A549 (cell line): ENCODE data around the gene PLPP2.

Experiments used
- BHLHE40 ChIP-seq: IDR thresholded peaks from 2 replicates; pipeline ENCODE4 v1.6.1; 2012; ENCODE audit warnings: low read depth, low read length, inconsistent platforms
- EP300 ChIP-seq, 2 experiments: fragments of >200 bp; sonication (Bioruptor Twin); formaldehyde crosslinking; IDR thresholded peaks; 2 replicates in 1 of 2; 3 replicates in 1 of 2; pipeline ENCODE4 v1.6.1; 2016 to 2017
- HOXA7 ChIP-seq: fragments of 250-450 bp; sonication (Bioruptor Pico); IDR thresholded peaks from 2 replicates; pipeline ENCODE4 v1.5.0; 2020; ENCODE audit warnings: mild to moderate bottlenecking, moderate library complexity
- KDM5A ChIP-seq: fragments of 200-600 bp; sonication (generic); IDR thresholded peaks from 2 replicates; pipeline ENCODE4 v1.6.1; 2016; ENCODE audit warnings: antibody characterized with exemption, mild to moderate bottlenecking
- MAZ ChIP-seq: fragments of 150-350 bp; IDR thresholded peaks from 2 replicates; pipeline ENCODE4 v1.6.1; 2014; ENCODE audit warnings: antibody characterized with exemption, low read depth, low read length, borderline replicate concordance
- POLR2A ChIP-seq: IDR thresholded peaks from 2 replicates; pipeline ENCODE4 v1.6.1; 2012; ENCODE audit warnings: mild to moderate bottlenecking, low read length
- POLR2AphosphoS2 ChIP-seq: conservative IDR thresholded peaks from 2 replicates; pipeline ENCODE4 v1.6.1; 2012; ENCODE audit warnings: low read length, improper control_type of control experiment, inconsistent platforms
- RAD21 ChIP-seq, 2 experiments: fragments of >200 bp in 1 of 2; sonication (Bioruptor Twin) in 1 of 2; formaldehyde crosslinking in 1 of 2; IDR thresholded peaks in 1 of 2; conservative IDR thresholded peaks in 1 of 2; 2 replicates in 1 of 2; 3 replicates in 1 of 2; pipeline ENCODE4 v1.6.1; 2012 to 2018; ENCODE audit warnings: inconsistent platforms in 1 of 2
- RFX5 ChIP-seq: fragments of 450-650 bp; IDR thresholded peaks from 2 replicates; pipeline ENCODE4 v1.7.1; 2014; ENCODE audit warnings: antibody characterized with exemption, mild to moderate bottlenecking, moderate library complexity
- SREBF2 ChIP-seq: fragments of 450-650 bp; IDR thresholded peaks from 2 replicates; pipeline ENCODE4 v1.6.1; 2014; ENCODE audit warnings: mild to moderate bottlenecking, moderate library complexity
- TF ChIP-seq, protein P1 (sequence below): fragments of 200-600 bp; sonication (generic); IDR thresholded peaks from 2 replicates; pipeline ENCODE4 v1.6.1; 2016; ENCODE audit warnings: antibody characterized with exemption, mild to moderate bottlenecking, moderate library complexity
- TF ChIP-seq, protein P2 (sequence below): fragments of >200 bp; sonication (Bioruptor Twin); formaldehyde crosslinking; IDR thresholded peaks from 3 replicates; pipeline ENCODE4 v1.5.1; 2016
- TF ChIP-seq, protein P3 (sequence below): IDR thresholded peaks from 2 replicates; pipeline ENCODE4 v1.6.1; 2012

DNA sequence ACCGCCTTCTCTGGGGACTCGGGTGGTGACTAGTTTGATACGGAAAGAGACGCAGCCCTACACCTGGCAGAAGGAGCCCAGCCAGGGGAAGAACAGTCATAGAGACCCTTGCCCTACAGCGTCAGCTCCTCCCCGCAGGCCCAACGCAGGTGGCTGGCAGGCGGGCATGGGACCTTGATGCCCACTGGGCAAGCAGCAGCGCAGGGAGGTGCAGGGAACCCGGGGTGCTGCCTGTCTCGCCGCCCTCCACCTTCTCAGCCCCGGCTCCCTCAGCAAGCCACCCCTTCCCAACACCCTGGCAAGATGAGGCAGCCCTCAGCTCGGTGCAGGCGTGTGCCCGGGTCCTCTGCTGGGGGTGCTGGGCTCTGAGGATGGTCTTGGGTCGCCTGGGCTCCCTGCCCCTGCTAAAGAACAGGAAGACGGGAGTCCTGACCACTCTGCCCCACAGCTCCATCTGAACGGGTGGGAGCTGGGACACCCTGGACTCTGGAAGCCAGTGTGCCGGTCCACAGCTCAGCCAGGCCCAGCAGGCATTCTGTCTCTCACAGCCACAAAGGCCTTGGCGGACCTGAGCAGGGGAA is 44.4 kb upstream of the PLPP2 start:
- TF ChIP-seq, protein P1, sequence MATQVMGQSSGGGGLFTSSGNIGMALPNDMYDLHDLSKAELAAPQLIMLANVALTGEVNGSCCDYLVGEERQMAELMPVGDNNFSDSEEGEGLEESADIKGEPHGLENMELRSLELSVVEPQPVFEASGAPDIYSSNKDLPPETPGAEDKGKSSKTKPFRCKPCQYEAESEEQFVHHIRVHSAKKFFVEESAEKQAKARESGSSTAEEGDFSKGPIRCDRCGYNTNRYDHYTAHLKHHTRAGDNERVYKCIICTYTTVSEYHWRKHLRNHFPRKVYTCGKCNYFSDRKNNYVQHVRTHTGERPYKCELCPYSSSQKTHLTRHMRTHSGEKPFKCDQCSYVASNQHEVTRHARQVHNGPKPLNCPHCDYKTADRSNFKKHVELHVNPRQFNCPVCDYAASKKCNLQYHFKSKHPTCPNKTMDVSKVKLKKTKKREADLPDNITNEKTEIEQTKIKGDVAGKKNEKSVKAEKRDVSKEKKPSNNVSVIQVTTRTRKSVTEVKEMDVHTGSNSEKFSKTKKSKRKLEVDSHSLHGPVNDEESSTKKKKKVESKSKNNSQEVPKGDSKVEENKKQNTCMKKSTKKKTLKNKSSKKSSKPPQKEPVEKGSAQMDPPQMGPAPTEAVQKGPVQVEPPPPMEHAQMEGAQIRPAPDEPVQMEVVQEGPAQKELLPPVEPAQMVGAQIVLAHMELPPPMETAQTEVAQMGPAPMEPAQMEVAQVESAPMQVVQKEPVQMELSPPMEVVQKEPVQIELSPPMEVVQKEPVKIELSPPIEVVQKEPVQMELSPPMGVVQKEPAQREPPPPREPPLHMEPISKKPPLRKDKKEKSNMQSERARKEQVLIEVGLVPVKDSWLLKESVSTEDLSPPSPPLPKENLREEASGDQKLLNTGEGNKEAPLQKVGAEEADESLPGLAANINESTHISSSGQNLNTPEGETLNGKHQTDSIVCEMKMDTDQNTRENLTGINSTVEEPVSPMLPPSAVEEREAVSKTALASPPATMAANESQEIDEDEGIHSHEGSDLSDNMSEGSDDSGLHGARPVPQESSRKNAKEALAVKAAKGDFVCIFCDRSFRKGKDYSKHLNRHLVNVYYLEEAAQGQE: no peak
- TF ChIP-seq, protein P2, sequence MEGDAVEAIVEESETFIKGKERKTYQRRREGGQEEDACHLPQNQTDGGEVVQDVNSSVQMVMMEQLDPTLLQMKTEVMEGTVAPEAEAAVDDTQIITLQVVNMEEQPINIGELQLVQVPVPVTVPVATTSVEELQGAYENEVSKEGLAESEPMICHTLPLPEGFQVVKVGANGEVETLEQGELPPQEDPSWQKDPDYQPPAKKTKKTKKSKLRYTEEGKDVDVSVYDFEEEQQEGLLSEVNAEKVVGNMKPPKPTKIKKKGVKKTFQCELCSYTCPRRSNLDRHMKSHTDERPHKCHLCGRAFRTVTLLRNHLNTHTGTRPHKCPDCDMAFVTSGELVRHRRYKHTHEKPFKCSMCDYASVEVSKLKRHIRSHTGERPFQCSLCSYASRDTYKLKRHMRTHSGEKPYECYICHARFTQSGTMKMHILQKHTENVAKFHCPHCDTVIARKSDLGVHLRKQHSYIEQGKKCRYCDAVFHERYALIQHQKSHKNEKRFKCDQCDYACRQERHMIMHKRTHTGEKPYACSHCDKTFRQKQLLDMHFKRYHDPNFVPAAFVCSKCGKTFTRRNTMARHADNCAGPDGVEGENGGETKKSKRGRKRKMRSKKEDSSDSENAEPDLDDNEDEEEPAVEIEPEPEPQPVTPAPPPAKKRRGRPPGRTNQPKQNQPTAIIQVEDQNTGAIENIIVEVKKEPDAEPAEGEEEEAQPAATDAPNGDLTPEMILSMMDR: no peak
- no peak for TF ChIP-seq MAZ
- TF ChIP-seq, protein P3, sequence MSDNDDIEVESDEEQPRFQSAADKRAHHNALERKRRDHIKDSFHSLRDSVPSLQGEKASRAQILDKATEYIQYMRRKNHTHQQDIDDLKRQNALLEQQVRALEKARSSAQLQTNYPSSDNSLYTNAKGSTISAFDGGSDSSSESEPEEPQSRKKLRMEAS: no peak
- no peak for TF ChIP-seq RAD21 (conservative IDR thresholded peaks at IDR 0.05 in 1 of 2, IDR thresholded peaks at IDR 0.05 in 1 of 2)
- no peak for TF ChIP-seq BHLHE40
- TF ChIP-seq HOXA7 (CRISPR knock-in tag): no peak
- no peak for TF ChIP-seq KDM5A
- TF ChIP-seq POLR2A: no peak
- no peak for TF ChIP-seq POLR2AphosphoS2
- TF ChIP-seq EP300 (IDR thresholded peaks at IDR 0.05): no peak
- TF ChIP-seq RFX5: no peak
- TF ChIP-seq SREBF2: no peak
